GM21360 (cell line): Measurements from ENCODE around the gene PML.

Experiments used
- ATAC-seq: cut with Tn5 transposase; IDR thresholded peaks from one replicate; pipeline ENCODE4 v1.9.1; 2021; ENCODE audit warnings: mild to moderate bottlenecking, moderate library complexity; ENCODE audit not compliant: unreplicated experiment

Gene PML

DNA sequence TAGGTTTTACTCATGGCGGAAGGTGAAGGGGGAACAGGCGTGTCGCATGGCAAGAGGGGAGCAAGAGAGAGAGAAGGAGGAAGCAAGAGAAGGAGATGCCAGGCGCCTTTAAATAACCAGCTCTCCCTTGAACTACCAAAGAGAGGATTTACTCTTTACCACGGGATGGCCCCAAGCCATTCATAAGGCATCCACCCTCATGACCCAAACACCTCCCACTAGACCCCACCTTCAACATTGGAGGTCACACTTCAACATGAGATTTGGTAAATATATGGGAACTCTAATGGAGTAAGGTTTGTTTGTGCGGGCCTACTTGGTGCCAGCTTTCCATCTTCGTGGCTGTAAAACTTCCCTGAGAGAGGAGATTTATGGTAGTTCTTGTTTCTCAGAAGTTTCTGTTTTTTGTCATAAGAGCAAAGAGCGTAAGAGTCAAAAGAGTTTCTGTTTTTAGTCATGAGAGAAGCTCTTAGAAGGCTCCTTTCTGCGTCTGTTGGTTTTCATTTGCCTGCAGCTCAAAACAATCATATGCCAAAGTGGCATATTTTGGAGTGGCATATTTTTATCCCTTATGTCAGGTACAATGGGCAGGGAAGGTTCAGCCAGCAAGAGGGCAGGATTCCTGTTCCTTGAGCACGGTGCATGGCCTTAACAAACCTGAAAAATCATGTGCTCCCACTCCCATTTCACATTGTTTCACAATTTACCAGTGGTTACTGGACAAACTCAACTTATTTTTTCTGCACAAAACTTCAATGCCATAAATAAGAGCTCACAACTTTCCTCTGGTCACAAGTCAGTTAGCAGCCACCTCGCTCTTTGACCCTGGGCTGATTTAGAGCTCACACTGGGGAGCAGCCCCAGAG, 12.5 kb downstream of the PML start:
- no peak for ATAC-seq

DNA sequence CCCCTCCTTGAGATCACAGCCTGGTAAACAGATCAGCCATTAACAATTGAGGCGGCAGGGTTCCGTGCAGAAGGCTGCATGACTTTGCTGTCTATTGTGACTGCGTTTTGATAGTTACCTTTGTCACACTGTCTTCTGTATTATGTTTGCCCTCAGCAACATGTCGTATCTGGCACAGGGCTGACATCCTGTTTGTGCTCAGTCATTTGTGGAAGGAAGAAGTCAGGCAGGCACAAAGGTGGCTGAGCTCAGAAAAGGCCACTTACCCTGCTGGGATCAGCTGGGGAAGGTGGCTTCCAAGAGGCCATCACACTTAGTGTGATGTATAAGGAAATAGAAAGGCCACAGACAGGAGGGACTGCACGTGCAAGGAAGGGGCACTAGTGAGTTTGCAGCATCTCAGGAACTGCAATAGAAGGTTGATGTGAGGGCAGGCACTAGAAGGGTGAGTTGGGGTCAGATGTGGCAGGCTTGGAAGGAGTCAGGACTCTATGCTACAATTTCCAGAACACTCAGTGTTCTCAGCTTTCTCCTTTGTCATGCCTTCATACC, 13.4 kb downstream of the PML start:
- no peak for ATAC-seq

DNA sequence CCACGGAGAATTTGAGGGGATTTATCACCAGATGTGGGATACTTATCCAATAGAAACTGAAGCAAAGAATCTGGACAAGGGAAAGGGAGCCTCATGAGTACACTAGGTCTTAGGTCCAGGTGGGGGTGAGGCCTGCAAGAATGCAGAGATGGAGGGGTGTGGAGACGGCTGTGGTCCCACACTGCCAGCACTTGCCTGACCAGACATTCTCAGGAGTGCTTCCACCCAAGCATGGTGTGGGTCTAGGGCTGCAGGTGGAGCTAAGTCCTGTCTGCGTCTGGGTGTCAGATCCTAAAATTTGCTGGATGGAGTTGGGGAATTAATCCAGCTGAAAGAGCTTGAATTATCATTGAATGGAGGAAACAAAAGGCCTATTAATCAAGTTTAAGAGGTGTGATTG, 14.4 kb downstream of the PML start:
- no peak for ATAC-seq

DNA sequence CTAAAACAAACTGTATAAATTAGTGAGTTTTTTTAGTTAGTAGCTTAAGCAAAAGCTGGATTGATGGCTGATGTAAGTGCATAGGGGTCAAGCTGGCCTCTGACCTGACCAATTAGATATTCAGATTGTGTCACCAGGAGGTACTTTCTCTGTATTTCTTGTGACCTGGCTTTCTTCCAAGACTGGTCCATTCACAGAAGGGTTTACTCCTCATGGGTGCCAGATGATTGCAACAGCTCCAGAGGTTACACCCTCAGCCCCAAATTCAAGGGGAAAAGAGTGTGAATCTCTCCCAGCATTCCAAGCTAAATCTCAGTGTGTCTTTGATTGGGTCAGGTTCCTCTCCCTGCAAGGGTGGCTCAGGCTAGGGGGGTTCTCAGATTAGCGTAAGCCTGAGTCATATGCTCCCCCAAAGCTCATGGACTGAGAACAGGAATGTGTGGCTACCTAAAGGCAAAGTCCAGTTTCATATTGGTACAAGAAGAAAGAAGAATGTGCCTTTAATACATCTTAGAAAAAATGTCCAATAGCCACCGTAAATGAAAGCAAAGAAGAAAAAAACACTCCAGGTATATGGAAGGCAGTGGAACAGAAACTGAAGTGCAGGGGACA, 16.5 kb downstream of the PML start:
- ATAC-seq, result no peak

DNA sequence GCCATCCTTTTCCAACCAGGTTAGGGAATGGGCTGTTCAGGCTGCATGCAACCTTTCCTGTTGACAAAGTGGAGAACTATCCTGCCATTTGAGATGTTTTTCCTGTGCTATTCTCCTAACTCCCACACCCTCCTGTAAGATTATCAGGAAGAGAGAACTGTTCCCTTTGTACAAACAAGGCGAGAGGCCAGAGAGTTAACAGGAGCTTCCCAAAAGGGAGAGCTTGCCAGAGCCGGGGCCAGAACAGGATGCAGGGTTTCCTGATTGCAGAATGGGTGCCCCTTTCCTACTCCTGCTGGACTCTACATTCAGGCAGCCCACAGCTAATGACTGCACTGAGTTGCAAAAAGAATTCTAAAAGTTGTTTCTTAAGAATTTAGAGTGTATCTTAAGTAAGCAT, 17.1 kb downstream of the PML start:
- no peak for ATAC-seq

DNA sequence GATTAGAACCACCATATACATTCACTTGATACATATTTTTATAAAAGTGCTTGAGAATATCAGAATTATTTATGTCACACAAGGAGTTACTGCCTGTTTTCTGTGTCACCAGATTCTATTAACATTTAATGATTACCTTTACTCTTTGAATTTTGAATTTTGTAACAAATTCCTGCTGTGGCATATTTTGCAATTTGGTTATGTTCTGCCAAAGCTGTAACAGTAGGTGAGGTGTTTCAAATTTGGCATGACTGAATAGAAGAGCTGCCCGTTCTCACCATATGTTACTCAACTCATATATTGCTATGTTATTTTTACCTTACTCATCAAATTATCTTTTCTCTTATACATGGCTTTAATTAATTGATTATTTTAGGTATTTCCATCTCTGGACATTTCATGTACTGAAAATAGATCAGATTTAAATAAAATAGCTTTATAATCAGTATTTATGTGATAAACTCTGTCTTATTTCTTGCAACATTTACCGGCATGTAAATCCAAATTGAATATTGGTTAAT, 18.9 kb downstream of the PML start:
- no peak for ATAC-seq

DNA sequence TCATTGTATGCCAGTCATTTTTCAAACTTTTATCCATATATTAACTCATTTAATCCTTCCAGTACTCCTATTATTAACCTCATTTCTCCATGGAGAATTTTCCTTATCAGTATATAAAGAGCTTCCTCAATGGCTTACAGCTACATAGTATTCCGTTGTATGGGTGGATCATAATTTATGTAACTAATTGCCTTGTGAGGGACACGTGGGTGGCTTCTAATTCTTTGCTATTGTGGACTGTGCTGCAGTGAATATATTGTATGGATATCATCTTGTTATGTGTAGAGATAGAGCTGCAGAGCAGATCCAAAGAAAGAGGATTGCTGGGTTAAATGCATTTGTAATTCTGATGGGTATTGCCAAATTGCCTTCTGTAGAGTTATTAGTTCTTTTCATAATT, 25.2 kb downstream of the PML start:
- no peak for ATAC-seq

DNA sequence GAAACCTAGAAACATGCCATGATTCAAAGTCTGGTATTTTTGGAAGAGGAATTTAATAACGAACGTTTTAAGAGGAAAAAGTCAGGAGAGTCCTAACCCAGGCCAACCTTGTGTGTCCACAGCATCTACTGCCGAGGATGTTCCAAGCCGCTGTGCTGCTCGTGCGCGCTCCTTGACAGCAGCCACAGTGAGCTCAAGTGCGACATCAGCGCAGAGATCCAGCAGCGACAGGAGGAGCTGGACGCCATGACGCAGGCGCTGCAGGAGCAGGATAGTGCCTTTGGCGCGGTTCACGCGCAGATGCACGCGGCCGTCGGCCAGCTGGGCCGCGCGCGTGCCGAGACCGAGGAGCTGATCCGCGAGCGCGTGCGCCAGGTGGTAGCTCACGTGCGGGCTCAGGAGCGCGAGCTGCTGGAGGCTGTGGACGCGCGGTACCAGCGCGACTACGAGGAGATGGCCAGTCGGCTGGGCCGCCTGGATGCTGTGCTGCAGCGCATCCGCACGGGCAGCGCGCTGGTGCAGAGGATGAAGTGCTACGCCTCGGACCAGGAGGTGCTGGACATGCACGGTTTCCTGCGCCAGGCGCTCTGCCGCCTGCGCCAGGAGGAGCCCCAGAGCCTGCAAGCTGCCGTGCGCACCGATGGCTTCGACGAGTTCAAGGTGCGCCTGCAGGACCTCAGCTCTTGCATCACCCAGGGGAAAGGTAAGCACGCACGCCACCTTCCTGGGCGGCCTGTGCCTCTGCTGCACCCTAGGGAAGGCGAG, 28.4 kb downstream of the PML start:
- ATAC-seq, result no peak

DNA sequence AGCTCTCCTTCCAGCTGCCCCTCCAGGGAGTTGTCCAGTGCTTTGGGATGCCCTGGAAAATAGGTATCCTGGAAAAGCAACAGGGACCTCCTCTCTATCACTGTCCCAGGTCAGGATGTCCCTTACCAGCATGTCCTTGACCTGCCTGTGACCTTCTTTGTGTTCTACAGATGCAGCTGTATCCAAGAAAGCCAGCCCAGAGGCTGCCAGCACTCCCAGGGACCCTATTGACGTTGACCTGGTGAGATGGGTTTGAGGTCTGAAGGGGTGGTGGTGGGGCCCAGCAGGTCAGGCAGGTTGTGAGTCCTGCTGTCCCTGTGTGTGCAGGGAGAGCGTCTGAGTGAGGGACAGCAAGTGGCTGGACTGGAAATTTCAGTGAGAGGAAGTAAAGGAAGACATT, 30.2 kb downstream of the PML start:
- ATAC-seq, result no peak

DNA sequence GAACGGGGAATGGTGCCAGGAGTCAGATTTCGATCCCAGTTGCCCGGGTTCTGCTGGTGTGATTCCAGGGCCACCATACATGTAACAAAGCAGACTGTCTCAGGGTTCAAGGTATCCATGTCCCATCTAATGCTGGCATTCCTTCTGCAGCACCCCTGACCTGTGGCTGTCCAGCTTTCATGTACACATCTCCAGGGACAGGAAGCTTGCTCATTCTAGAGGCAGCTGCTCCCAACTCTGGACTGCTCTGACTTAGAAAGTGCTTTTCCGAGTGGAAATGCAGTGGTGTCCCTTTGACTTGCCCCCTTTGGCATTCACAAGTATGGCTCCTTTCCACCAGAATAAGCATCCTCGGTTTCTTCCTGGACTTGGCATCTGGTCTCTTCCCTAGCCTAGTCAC, 30.9 kb downstream of the PML start:
- ATAC-seq, result no peak

DNA sequence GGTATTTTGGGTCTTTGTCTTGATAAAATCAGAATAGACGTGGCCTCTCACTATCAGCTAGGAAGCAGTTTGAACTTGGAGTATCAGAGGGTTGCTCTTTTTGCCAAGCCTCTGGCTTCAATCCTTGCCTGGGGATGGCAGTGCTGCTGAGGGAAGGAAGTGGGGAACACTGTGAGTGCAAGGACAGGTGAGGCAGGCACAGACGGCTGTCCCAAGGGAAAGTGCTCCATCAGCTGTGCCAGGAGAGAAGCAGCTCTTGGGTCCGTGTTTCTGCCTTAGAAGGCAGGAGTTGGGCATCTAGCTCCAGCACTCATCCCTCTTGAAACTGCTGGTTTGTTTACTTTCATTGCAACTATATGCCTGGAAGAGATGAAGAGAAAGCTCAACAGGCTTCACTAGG, 33.2 kb downstream of the PML start:
- no peak for ATAC-seq

DNA sequence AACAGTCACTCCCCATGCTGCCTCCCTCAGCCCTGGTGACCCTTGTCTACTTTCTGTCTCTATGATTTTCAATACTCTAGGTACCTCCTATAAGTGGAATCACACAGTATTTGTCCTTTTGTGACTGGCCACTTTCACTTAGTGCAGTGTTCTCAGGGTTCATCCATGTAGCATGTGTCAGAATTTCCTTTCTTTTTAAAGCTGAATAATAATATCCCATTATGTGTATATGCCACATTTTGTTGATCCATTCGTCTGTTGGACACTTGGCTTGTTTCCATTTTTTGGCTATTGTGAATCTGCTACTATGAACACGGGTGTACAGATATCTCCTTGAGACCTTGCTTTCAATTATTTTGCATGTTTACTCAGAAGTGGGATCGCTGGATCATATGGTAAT, 34.1 kb downstream of the PML start:
- no peak for ATAC-seq

DNA sequence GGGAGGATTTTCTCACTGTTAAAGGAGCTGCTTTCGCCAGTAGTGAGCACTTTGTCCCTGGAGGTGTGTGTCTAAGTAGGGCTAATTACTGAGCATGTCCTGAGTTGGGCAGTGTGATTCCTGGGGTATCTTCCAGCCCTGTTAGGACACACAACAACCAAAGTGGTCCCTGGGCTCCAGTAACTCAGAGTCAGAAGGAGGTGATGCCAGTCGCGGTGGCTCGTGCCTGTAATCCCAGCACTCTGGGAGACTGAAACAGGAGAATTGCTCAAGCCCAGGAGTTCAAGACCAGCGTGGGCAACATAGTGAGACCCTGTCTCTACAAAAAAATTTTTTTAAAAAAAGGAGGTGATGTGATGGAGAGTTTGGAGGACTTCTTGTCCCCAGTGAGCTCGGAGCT, 37.5 kb downstream of the PML start:
- ATAC-seq, result no peak

DNA sequence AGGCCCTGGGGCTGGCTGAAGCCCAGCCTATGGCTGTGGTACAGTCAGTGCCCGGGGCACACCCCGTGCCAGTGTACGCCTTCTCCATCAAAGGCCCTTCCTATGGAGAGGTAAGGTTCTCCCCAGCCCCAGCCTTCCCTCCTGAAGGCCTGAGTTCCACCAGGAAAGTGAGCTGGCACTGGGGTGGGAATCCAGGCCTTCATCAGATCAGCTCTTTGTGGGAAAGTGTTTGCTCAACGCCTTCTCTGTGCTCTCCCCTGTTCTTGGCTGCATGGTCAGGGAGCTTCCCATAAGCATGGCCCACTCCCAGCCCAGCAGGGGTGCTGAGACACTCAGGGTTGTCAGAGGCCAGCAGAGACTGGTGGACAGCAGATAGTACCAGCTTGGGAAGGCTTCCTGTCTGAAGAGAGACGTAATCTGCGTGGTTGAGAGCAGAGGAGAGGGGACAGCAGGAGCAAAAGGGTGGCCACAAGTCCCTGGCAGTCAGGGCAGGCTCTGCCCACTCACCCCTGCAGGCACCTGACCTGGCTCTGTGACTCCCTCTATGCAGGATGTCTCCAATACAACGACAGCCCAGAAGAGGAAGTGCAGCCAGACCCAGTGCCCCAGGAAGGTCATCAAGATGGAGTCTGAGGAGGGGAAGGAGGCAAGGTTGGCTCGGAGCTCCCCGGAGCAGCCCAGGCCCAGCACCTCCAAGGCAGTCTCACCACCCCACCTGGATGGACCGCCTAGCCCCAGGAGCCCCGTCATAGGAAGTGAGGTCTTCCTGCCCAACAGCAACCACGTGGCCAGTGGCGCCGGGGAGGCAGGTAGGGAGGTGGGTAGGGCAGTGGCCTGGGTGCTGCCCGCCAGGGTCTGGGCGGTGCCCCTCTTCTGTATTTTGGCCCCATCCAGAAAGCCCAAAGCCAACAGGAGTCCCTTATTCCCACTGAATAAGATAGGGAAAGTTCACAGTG, 38.4 kb downstream of the PML start:
- no peak for ATAC-seq

DNA sequence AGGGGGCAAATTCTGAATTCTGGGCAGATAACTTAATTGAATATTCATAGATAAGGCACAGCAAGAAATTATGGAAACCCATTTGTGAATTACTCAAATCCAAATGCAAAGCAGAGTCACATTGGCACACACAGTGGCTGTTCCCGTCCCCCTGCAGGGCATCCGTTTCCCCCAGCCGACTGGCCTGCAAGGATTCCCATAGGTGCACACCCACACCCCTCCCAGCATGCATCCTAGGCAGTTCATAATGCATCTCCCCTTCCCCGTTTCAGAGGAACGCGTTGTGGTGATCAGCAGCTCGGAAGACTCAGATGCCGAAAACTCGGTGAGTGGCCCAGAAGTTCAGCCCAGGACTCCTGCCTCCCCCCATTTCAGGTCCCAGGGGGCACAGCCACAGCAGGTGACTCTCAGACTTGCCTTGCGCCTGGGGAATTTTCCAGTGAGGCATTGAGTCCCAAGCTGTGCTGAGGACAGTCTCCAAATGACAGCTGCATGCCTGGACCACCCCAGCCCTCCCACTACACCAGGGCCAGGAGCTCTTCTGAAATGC, 39.8 kb downstream of the PML start:
- ATAC-seq, result no peak

DNA sequence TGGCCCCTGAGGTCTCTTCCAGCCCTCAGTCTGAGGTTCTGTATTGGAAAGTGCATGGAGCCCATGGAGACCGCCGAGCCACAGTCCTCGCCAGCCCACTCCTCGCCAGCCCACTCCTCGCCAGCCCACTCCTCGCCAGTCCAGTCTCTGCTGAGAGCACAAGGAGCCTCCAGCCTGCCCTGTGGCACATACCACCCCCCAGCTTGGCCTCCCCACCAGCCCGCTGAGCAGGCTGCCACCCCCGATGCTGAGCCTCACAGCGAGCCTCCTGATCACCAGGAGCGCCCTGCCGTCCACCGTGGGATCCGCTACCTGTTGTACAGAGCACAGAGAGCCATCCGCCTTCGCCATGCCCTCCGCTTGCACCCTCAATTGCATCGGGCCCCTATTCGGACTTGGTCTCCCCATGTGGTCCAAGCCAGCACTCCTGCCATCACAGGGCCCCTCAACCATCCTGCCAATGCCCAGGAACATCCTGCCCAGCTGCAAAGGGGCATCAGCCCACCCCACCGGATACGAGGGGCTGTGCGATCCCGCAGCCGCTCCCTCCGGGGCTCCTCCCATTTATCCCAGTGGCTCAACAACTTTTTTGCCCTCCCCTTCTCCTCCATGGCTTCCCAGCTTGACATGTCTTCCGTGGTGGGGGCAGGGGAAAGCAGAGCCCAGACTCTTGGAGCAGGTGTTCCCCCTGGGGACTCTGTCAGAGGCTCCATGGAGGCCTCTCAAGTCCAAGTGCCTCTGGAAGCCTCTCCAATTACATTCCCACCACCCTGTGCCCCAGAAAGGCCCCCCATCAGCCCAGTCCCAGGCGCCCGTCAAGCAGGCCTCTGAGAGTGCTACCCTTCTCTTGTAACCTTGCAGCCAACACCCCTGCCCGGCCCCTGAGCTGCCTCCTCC, 40.9 kb downstream of the PML start:
- no peak for ATAC-seq

DNA sequence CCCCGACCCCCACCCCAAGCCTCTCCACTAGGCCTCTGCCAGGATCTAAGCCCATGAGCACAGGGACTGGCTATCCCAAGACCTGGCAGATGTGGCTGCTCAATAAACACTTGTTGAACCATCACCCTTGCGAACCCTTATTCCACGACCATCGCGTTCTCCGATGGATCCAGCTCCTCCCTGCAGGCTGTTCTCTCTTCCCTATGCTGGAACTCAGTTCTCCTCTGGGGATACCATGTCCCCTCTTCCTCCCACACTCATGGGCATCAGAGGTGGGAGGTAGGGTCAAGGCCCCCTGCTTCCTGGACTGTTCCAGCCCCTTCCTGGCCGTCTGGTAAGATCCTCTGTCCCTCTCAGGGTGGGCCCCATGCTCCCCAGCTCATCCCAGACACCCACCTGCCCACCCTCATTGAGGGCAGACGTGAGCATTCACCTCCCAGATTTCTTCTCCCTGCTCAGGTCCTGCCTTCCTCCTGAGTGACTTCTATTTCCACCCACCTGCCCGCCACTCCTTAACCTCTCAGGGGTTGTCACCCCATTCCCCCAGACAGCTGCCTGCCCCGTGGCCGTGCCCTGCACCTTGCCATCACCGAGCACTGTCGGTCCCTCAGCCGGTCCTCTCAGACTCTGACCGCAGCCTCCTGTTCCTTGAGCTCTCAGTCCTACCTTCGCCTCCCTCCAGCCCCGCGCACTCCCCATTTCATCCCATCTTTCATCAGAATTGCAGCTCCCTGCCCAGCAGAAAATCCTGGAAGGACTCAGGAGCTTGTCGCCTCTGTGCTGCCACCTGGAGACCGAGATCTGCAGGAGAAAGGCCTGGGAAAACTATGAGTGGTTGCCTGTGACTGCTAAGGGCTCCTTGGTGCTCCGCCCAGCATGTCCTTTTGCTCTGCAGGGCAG, 42.0 kb downstream of the PML start:
- ATAC-seq, result no peak
